Body of pancreas (tissue), 4 donors: ENCODE measurements around the gene TDRD9. TPM values are rescaled to one million over a fixed set of nuclear protein-coding genes. Genes with fewer than 3 reads are reported as not detected.

Source experiments
- ATAC-seq: fragments of 150-250 bp; one replicate; pipeline ENCODE4 v1.9.1; 2016
- DNase-seq, 4 donors: peaks; one replicate each; pipeline ENCODE4 v3.0.0-alpha.2; 2019
- H3K27ac ChIP-seq, 4 donors: fragments of 200-600 bp; sonication (generic); 1 replicate in 3 of 4; 2 replicates in 1 of 4; pipeline versions ENCODE4 v1.5.1 to v1.6.1; 2016 to 2019; ENCODE audit warnings: mild to moderate bottlenecking in 1 of 4, mixed read lengths in 1 of 4, moderate library complexity in 1 of 4
- H3K27me3 ChIP-seq, 2 donors: fragments of 200-600 bp; sonication (generic); one replicate each; pipeline ENCODE4 v1.6.0; 2016; ENCODE audit warnings: mild to moderate bottlenecking in 1 of 2
- H3K36me3 ChIP-seq, 2 donors: fragments of 200-600 bp; sonication (generic); replicated peaks in 1 of 2; 2 replicates each; pipeline ENCODE4 v1.5.1; 2016; ENCODE audit warnings: low read depth in 2 of 2; ENCODE audit not compliant: insufficient read depth in 1 of 2
- H3K4me1 ChIP-seq: fragments of 200-600 bp; sonication (generic); one replicate; pipeline ENCODE4 v1.6.0; 2016
- H3K4me3 ChIP-seq, 2 donors: fragments of 200-600 bp; sonication (generic); 1 replicate in 1 of 2; 2 replicates in 1 of 2; pipeline ENCODE4 v1.5.1; 2016 to 2019
- H3K9me3 ChIP-seq, 3 donors: fragments of 200-600 bp; sonication (generic); 1 replicate in 2 of 3; 2 replicates in 1 of 3; pipeline ENCODE4 v1.5.1; 2016
- CTCF ChIP-seq, 7 experiments: fragments of 450-650 bp in 4 of 7; fragments of 200-600 bp in 3 of 7; sonication (generic) in 3 of 7; IDR thresholded peaks; one replicate each; pipeline ENCODE4 v1.5.1; 2016 to 2019; ENCODE audit warnings: antibody characterized with exemption in 7 of 7
- POLR2A ChIP-seq, 3 donors: fragments of 450-650 bp; IDR thresholded peaks; one replicate each; pipeline ENCODE4 v1.6.1; 2016; ENCODE audit warnings: antibody characterized with exemption in 3 of 3, mild to moderate bottlenecking in 2 of 3
- WGBS, 2 donors: methylation state at CpG; one replicate each; pipeline ENCODE4 v1.1.5; 2017; 5-methylcytosine and 5-hydroxymethylcytosine counted together
- intact Hi-C: fragments of 100-400 bp; cut with DNase I; formaldehyde crosslinking; loops from one replicate; pipeline ENCODE4 v1.15.1; 2023
- small RNA-seq: library from RNA; depleted of rRNA; stranded (forward); fragments of <200 nt; gene quantifications from one replicate; pipeline ENCODE3, GENCODE V24; 2016
- total RNA-seq, 2 donors: library from RNA; depleted of rRNA; stranded (reverse); fragments of >200 nt; gene quantifications; one replicate each; pipeline ENCODE4 v1.1.0, GENCODE V29; 2016

The TDRD9 gene
- total RNA-seq, 2 donors from 2014 or later: 2.0 to 4.7 TPM

GRCh38 chr14:104100171-104101085 lies 172.2 kb downstream of the TDRD9 start:
- Histone ChIP-seq H3K4me3 (no peak overlapping the region), H3K4me1 (no peaks in the 10 kb centered on the region), H3K9me3 (no peaks in the 10 kb centered on the region), H3K27ac (no peak overlapping the region), H3K36me3 (no peaks in the 10 kb centered on the region), H3K27me3 (no peaks in the 10 kb centered on the region)
- 75 to 83% methylated on average over 6 to 23 of the region's 23 CpGs for WGBS, 2 donors
- intact Hi-C loops: no loop called here
- ATAC-seq (no peak), DNase-seq (no peak)
- TF ChIP-seq POLR2A (IDR thresholded peaks at IDR 0.05) (no peak), CTCF (IDR thresholded peaks at IDR 0.05) (no peak)

GRCh38 chr14:104101086-104101621 lies 172.9 kb downstream of the TDRD9 start:
- intact Hi-C loops: no loop called here
- DNase-seq: no peak
- Histone ChIP-seq H3K27me3 (no peaks in the 10 kb centered on the region), H3K27ac (no peak overlapping the region), H3K36me3 (no peaks in the 10 kb centered on the region), H3K4me1 (no peaks in the 10 kb centered on the region), H3K9me3 (no peaks in the 10 kb centered on the region), H3K4me3 (no peak overlapping the region)
- WGBS, 2 donors: 62% methylated on average over 13 of the region's 16 CpGs; no CpG with 5 or more reads in 1 of the 2 donors
- TF ChIP-seq CTCF (IDR thresholded peaks at IDR 0.05) (no peak), POLR2A (IDR thresholded peaks at IDR 0.05) (no peak)
- ATAC-seq: no peak

DNA sequence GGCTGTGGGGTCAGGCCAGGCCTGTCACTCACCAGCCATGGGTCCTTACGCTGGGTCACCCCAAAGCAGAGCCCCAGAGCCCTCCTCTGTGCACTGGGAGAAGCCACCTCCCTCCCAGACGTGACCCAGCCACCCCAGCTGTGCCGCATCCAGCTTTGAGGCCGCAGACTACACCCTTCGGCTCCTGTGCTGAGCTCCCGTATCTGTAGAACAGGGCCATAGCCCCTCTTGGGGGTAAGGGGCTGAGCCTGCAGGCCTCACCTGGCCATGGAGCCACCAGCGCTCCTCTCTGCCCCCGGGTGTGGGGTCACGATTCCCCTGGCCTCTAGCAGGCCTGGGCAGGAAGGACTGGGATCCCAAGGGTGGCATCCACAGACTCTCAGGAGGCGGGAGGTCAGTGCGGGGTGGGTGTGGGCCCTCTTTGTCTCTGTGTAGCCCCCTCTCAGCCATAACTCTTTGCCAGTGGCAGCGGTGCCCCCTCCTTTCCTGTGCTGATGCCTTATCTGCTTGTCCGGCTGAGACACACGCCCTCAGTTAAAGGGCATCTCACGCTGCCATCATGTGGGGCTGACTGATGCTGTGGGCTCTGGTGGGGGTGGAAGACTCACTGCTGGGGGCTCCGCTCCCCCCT lies 173.5 kb downstream of the TDRD9 start:
- no peaks in the 10 kb centered on the region for H3K27me3 ChIP-seq
- ATAC-seq (no peak), DNase-seq (no peak)
- H3K27ac ChIP-seq: no peak overlapping the region
- no peaks in the 10 kb centered on the region for H3K36me3 ChIP-seq
- no peak overlapping the region for H3K4me3 ChIP-seq
- no peaks in the 10 kb centered on the region for H3K4me1 ChIP-seq
- no peaks in the 10 kb centered on the region for H3K9me3 ChIP-seq
- intact Hi-C loops: no loop called here
- TF ChIP-seq POLR2A (IDR thresholded peaks at IDR 0.05): no peak
- TF ChIP-seq CTCF (IDR thresholded peaks at IDR 0.05): no peak
- WGBS, 2 donors: 61 to 85% methylated on average over 12 to 16 of the region's 16 CpGs

Small RNAs within 50 kb of the gene (small RNA-seq; reads per million reads assigned to genes)
- gene RN7SL634P: not detected

Other genes with a start within 250 kb of the TDRD9 start
- gene XRCC3, start 213.0 kb upstream of the TDRD9 start, total RNA-seq: 1 to 10 TPM; 3.9 to 5.6 TPM
- gene ZFYVE21, start 212.6 kb upstream of the TDRD9 start, total RNA-seq: 10 to 100 TPM; 32.9 to 82.4 TPM
- 10 to 100 TPM; 12.5 to 36.3 TPM for gene PPP1R13B, start 80.9 kb upstream of the TDRD9 start, total RNA-seq
- gene RD3L, start 14.1 kb downstream of the TDRD9 start, total RNA-seq: not detected
- under 1 TPM; 0.52 to 0.99 TPM for gene ASPG, start 157.2 kb downstream of the TDRD9 start, total RNA-seq
- gene KIF26A, start 210.1 kb downstream of the TDRD9 start, total RNA-seq: 10 to 100 TPM; 14.8 to 17.1 TPM